PC-9 (cell line): ENCODE measurements around the gene MTX3. TPM values are rescaled to one million over a fixed set of nuclear protein-coding genes. Genes with fewer than 3 reads are reported as not detected.

Experiments
- BruUV-seq: library from RNA; stranded (reverse); fragments of 400-500 nt; replicated peaks from 2 replicates; lab custom pipeline; 2021; lab: Mats Ljungman, UMichigan
- CTCF ChIA-PET: fragments of 300-600 bp; sonication (Branson Sonifier 250); formaldehyde crosslinking; loops from one replicate; lab custom pipeline; 2022; ENCODE audit warnings: antibody characterized with exemption; lab: Charles Lee
- POLR2A ChIA-PET: fragments of 300-600 bp; sonication (Branson Sonifier 250); formaldehyde crosslinking; loops from one replicate; lab custom pipeline; 2022; ENCODE audit warnings: antibody characterized with exemption; ENCODE audit not compliant: unreplicated experiment; lab: Charles Lee
- DNase-seq, 2 experiments: peaks; one replicate each; pipeline versions ENCODE4 v3.0.0 to v3.0.0-alpha.2; 2015 to 2022; ENCODE audit warnings: mixed read lengths in 1 of 2
- H2AFZ ChIP-seq: fragments of 200-600 bp; sonication (generic); 2 replicates; pipeline ENCODE4 v1.8.1; 2017; ENCODE audit warnings: antibody characterized with exemption
- H3F3A ChIP-seq: fragments of 200-600 bp; sonication (generic); 2 replicates; pipeline ENCODE4 v1.8.1; 2017; ENCODE audit warnings: antibody characterized with exemption, mild to moderate bottlenecking, low read depth; ENCODE audit not compliant: insufficient read depth
- H3K27ac ChIP-seq: fragments of 200-600 bp; sonication (generic); 2 replicates; pipeline ENCODE4 v1.6.1; 2016; ENCODE audit warnings: mixed run types
- H3K27me3 ChIP-seq: fragments of 200-600 bp; sonication (generic); 2 replicates; pipeline ENCODE4 v1.6.1; 2016; ENCODE audit warnings: low read depth, mixed run types; ENCODE audit not compliant: insufficient read depth
- H3K36me3 ChIP-seq: fragments of 200-600 bp; sonication (generic); 2 replicates; pipeline ENCODE4 v1.6.1; 2016; ENCODE audit warnings: low read depth, mixed run types
- H3K4me1 ChIP-seq: fragments of 200-600 bp; sonication (generic); replicated peaks from 2 replicates; pipeline ENCODE4 v1.6.1; 2016; ENCODE audit warnings: mixed run types; ENCODE audit not compliant: insufficient read depth
- H3K4me2 ChIP-seq: fragments of 200-600 bp; sonication (generic); 2 replicates; pipeline ENCODE4 v1.6.1; 2017; ENCODE audit warnings: mixed run types
- H3K4me3 ChIP-seq: fragments of 200-600 bp; sonication (generic); 2 replicates; pipeline ENCODE4 v1.6.1; 2016; ENCODE audit warnings: mixed run types
- H3K79me2 ChIP-seq: fragments of 200-600 bp; sonication (generic); 2 replicates; pipeline ENCODE4 v1.6.1; 2017; ENCODE audit warnings: low read depth, mixed run types
- H3K9me2 ChIP-seq: fragments of 200-600 bp; sonication (generic); 2 replicates; pipeline ENCODE4 v1.8.1; 2017; ENCODE audit warnings: mild to moderate bottlenecking; ENCODE audit not compliant: insufficient read depth
- H3K9me3 ChIP-seq: fragments of 200-600 bp; sonication (generic); 2 replicates; pipeline ENCODE4 v1.8.1; 2016; ENCODE audit warnings: low read depth; ENCODE audit not compliant: insufficient read depth
- H4K20me1 ChIP-seq: fragments of 200-600 bp; sonication (generic); 2 replicates; pipeline ENCODE4 v1.8.1; 2017; ENCODE audit not compliant: insufficient read depth
- EZH2 ChIP-seq: fragments of 200-600 bp; sonication (generic); IDR thresholded peaks from 2 replicates; pipeline ENCODE4 v1.8.0; 2017; ENCODE audit warnings: antibody characterized with exemption, low read depth
- intact Hi-C: fragments of 100-400 bp; cut with micrococcal nuclease; formaldehyde crosslinking; loops from one replicate; pipeline ENCODE4 v1.10.0; 2022; ENCODE audit not compliant: unreplicated experiment
- total RNA-seq: library from RNA; stranded (reverse); gene quantifications from 2 replicates; pipeline ENCODE4 v1.2.3, GENCODE V29; 2021
- TF ChIP-seq, protein P1 (sequence below): fragments of 200-600 bp; sonication (generic); conservative IDR thresholded peaks from 2 replicates; pipeline ENCODE4 v1.6.1; 2017; ENCODE audit warnings: mixed run types, antibody characterized with exemption, mild to moderate bottlenecking, moderate library complexity

MTX3 gene
- total RNA-seq, 1 experiment from 2014 or later = 22.8 TPM

DNA sequence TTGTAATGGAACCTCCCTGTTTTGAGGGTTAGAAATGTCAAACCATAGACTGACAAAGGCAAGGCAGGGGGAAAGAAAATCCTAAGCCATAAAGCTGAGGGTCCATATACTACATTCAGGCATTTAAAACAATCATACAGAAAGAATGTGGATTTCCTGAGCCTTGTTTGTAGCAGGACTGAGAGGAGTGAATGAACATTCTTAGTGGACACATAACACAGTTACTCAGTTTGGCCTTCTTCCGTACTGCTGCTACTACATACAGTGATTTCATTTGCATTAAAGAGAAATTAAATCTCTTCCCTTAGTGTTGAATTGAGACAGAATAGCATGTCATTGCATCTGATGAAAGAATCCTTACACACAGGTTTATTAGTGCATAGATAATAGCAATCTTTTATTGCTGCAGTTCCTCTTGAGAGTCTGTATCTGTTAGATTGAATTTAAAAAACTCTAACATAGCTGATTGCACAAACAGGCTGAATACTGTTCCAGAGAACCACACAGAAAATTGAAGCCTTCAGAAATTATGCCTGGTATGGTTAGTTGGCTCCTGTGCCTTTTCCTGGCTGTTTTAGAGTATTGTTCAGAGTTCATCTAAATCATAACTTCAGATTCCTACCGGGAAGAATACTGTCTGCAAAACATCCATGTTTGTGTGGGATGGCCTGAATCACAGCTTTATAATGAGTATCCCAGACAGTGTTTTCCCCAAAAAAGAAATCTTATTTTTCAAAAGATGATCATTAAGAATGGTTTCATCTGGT is 2.0 kb upstream of the MTX3 start:
- H3K4me3 ChIP-seq = no peak overlapping the region
- H3K4me1 ChIP-seq = peaks cover 23% of the 10 kb centered on the region
- no peaks in the 10 kb centered on the region for H4K20me1 ChIP-seq
- H3K36me3 ChIP-seq = peaks cover 5% of the 10 kb centered on the region; the same call in 1 of the 2 replicates
- POLR2A ChIA-PET = no interaction called here
- H3K27ac ChIP-seq = no peak overlapping the region
- CTCF ChIA-PET = no interaction called here
- DNase-seq = no peak
- no peak overlapping the region for H2AFZ ChIP-seq
- H3K79me2 ChIP-seq = peaks cover 28% of the 10 kb centered on the region
- no peaks in the 10 kb centered on the region for H3K9me3 ChIP-seq
- BruUV-seq = no TSS peak
- intact Hi-C loops = loop anchor here (10.0 kb wide), 1 partner anchor 62 kb away; no protein-coding TSS in a partner anchor
- H3F3A ChIP-seq = no peaks in the 10 kb centered on the region
- no peaks in the 10 kb centered on the region for H3K27me3 ChIP-seq
- no peaks in the 10 kb centered on the region for H3K9me2 ChIP-seq
- no peak overlapping the region for H3K4me2 ChIP-seq
- TF ChIP-seq, protein P1, sequence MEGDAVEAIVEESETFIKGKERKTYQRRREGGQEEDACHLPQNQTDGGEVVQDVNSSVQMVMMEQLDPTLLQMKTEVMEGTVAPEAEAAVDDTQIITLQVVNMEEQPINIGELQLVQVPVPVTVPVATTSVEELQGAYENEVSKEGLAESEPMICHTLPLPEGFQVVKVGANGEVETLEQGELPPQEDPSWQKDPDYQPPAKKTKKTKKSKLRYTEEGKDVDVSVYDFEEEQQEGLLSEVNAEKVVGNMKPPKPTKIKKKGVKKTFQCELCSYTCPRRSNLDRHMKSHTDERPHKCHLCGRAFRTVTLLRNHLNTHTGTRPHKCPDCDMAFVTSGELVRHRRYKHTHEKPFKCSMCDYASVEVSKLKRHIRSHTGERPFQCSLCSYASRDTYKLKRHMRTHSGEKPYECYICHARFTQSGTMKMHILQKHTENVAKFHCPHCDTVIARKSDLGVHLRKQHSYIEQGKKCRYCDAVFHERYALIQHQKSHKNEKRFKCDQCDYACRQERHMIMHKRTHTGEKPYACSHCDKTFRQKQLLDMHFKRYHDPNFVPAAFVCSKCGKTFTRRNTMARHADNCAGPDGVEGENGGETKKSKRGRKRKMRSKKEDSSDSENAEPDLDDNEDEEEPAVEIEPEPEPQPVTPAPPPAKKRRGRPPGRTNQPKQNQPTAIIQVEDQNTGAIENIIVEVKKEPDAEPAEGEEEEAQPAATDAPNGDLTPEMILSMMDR = no peak
- TF ChIP-seq EZH2 = no peak

DNA sequence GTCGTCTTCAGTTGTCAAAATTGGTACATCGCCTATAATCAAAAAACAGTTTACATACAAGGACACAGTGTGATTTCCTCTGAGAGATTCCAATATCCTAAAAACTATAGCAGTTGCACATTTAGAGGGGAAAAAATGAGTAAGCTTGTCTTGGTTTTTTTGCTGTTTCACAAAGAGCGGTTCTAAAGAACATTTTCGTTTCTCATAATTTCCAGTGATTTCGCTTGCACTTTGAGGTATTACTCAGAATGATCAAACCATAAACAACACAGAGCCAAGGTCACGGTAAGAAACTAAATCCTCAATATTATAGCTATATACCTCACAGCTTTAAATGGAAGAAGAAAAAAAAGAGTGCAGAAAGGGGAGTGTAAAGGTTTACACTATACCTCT is 861 bp downstream of the MTX3 start:
- H3K27ac ChIP-seq = peak overlapping the region; percentile 81; the same call in 1 of the 2 replicates
- peaks cover 28% of the 10 kb centered on the region for H3K79me2 ChIP-seq
- H3K9me3 ChIP-seq = no peaks in the 10 kb centered on the region
- peaks cover 23% of the 10 kb centered on the region for H3K4me1 ChIP-seq
- no peaks in the 10 kb centered on the region for H3K27me3 ChIP-seq
- peak overlapping the region; percentile 72 for H3K4me3 ChIP-seq
- peak overlapping the region; percentile 88 for H2AFZ ChIP-seq
- H3K4me2 ChIP-seq = peak overlapping the region; percentile 90
- H3K36me3 ChIP-seq = peaks cover 10% of the 10 kb centered on the region; the same call in 1 of the 2 replicates
- intact Hi-C loops = loop anchor here (2.0 to 10.0 kb wide), 2 partner anchors 15 to 65 kb away; no protein-coding TSS in a partner anchor
- CTCF ChIA-PET = no interaction called here
- POLR2A ChIA-PET = interaction anchor here (0.6 to 0.8 kb wide), 2 partner anchors 15 to 624 kb away, joined by 3 to 9 read pairs; no protein-coding TSS in a partner anchor
- no peaks in the 10 kb centered on the region for H3K9me2 ChIP-seq
- TF ChIP-seq, protein P1 = no peak
- H3F3A ChIP-seq = no peaks in the 10 kb centered on the region
- DNase-seq = no peak
- TSS peak; percentile 58 for BruUV-seq
- H4K20me1 ChIP-seq = no peaks in the 10 kb centered on the region

DNA sequence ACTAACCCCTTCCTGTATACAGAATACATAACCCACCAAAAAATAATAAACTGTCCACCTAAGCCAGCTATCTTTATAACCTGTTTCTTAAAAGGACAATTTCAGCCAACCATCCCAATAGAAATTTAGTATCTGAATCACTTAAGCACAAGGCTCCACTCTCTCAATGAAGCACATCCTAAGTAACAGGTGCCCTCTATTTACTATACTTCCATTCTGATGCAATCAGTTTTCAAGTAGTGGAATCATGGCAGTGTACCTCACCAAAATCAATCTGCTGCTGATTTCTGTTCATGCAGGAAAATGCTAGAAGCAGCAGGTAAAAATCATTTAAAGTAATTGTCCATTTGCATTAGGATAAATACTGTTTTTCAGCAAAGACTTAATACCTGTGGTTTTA is 4.8 kb downstream of the MTX3 start:
- no peak for TF ChIP-seq EZH2
- TF ChIP-seq, protein P1 = no peak
- Histone ChIP-seq H3K9me3 (no peaks in the 10 kb centered on the region), H4K20me1 (no peaks in the 10 kb centered on the region), H3K9me2 (no peaks in the 10 kb centered on the region), H3F3A (0 out of 2 replicates have a peak, but pooled peaks cover 8% of the 10 kb centered on the region), H3K4me3 (no peak overlapping the region), H2AFZ (no peak overlapping the region), H3K36me3 (peaks cover 37% of the 10 kb centered on the region), H3K4me1 (peaks cover 10% of the 10 kb centered on the region), H3K4me2 (no peak overlapping the region), H3K79me2 (peaks cover 17% of the 10 kb centered on the region; the same call in 1 of the 2 replicates), H3K27ac (no peak overlapping the region), H3K27me3 (no peaks in the 10 kb centered on the region)
- DNase-seq = no peak
- ChIA-PET CTCF (no interaction called here), POLR2A (no interaction called here)
- intact Hi-C loops = no loop called here
- no TSS peak for BruUV-seq
